IMR-90 (cell line): Measurements from ENCODE around the gene ZMIZ1. TPM values are rescaled to one million over a fixed set of nuclear protein-coding genes. Genes with fewer than 3 reads are reported as not detected.

Experiments
- ATAC-seq: fragments of 200-7000 bp; cut with Tn5 transposase; 2 replicates; pipeline ENCODE4 v1.9.1; 2020; ENCODE audit warnings: low read depth, mild to moderate bottlenecking, moderate library complexity
- BruUV-seq: library from RNA; stranded (reverse); fragments of 400-500 nt; replicated peaks from 2 replicates; lab custom pipeline; 2021; lab: Mats Ljungman, UMichigan
- CTCF ChIA-PET: fragments of 300-600 bp; formaldehyde crosslinking; extraction: SDS; loops from one replicate; lab custom pipeline; 2021; ENCODE audit warnings: antibody characterized with exemption; lab: Yijun Ruan, JAX
- POLR2A ChIA-PET: fragments of 300-600 bp; sonication (Branson Sonifier 250); formaldehyde crosslinking; loops from one replicate; lab custom pipeline; 2022; ENCODE audit warnings: antibody characterized with exemption; ENCODE audit not compliant: unreplicated experiment; lab: Charles Lee
- DNase-seq: peaks from one replicate; pipeline ENCODE4 v3.0.0; 2013
- H2AFZ ChIP-seq: replicated peaks from 2 replicates; pipeline ENCODE3; 2013; ENCODE audit warnings: low read length, mild to moderate bottlenecking; ENCODE audit not compliant: poor library complexity
- H2AK5ac ChIP-seq: 2 replicates; pipeline ENCODE4 v1.6.1; 2013; ENCODE audit warnings: low read depth, low read length, inconsistent platforms
- H2AK9ac ChIP-seq: replicated peaks from 2 replicates; pipeline ENCODE3; 2013; ENCODE audit warnings: mild to moderate bottlenecking, low read depth, low read length, moderate library complexity; ENCODE audit not compliant: poor library complexity
- H2BK120ac ChIP-seq: 2 replicates; pipeline ENCODE4 v1.6.1; 2013; ENCODE audit warnings: low read depth, low read length, inconsistent platforms
- H2BK15ac ChIP-seq: 3 replicates; pipeline ENCODE4 v1.6.1; 2013; ENCODE audit warnings: low read depth, low read length, inconsistent platforms
- H2BK20ac ChIP-seq: 2 replicates; pipeline ENCODE4 v1.6.1; 2013; ENCODE audit warnings: low read depth, mild to moderate bottlenecking, inconsistent platforms, low read length, moderate library complexity
- H2BK5ac ChIP-seq: 2 replicates; pipeline ENCODE4 v1.6.1; 2013; ENCODE audit warnings: mild to moderate bottlenecking, low read depth, low read length, inconsistent platforms; ENCODE audit not compliant: poor library complexity, severe bottlenecking
- H3K14ac ChIP-seq: replicated peaks from 2 replicates; pipeline ENCODE4 v1.6.1; 2013; ENCODE audit warnings: low read depth, low read length, inconsistent platforms
- H3K18ac ChIP-seq: 2 replicates; pipeline ENCODE4 v1.6.1; 2013; ENCODE audit warnings: low read depth, low read length, control low read depth
- H3K23ac ChIP-seq: 2 replicates; pipeline ENCODE4 v1.6.1; 2013; ENCODE audit warnings: low read depth, low read length, inconsistent platforms
- H3K27ac ChIP-seq: 2 replicates; pipeline ENCODE4 v1.5.1; 2013; ENCODE audit warnings: mild to moderate bottlenecking, control low read depth, low read length; ENCODE audit not compliant: insufficient read depth
- H3K27me3 ChIP-seq: 2 replicates; pipeline ENCODE4 v1.6.1; 2013; ENCODE audit warnings: low read length; ENCODE audit not compliant: control insufficient read depth, insufficient read depth
- H3K36me3 ChIP-seq: 2 replicates; pipeline ENCODE4 v1.6.1; 2013; ENCODE audit warnings: low read length, mixed read lengths; ENCODE audit not compliant: control insufficient read depth, insufficient read depth
- H3K4ac ChIP-seq: 2 replicates; pipeline ENCODE4 v1.6.1; 2013; ENCODE audit warnings: low read depth, low read length, inconsistent platforms
- H3K4me1 ChIP-seq: 2 replicates; pipeline ENCODE4 v1.6.1; 2013; ENCODE audit warnings: low read length, mixed read lengths; ENCODE audit not compliant: control insufficient read depth, insufficient read depth
- H3K4me2 ChIP-seq: 2 replicates; pipeline ENCODE4 v1.6.1; 2013; ENCODE audit warnings: low read depth, mild to moderate bottlenecking, control low read depth, low read length, moderate library complexity
- H3K4me3 ChIP-seq: 2 replicates; pipeline ENCODE4 v1.5.1; 2013; ENCODE audit warnings: low read depth, mild to moderate bottlenecking, control low read depth, low read length, moderate library complexity; ENCODE audit not compliant: insufficient read depth
- H3K56ac ChIP-seq: 2 replicates; pipeline ENCODE4 v1.6.1; 2013; ENCODE audit warnings: low read length, inconsistent platforms; ENCODE audit not compliant: insufficient read depth; ENCODE audit errors: extremely low read depth
- H3K79me1 ChIP-seq, 2 experiments: 2 replicates each; pipeline ENCODE4 v1.6.1; 2013; ENCODE audit warnings: low read length in 2 of 2, inconsistent platforms in 1 of 2, low read depth in 1 of 2
- H3K9ac ChIP-seq: 2 replicates; pipeline ENCODE4 v1.6.1; 2013; ENCODE audit warnings: low read depth, low read length, control low read depth
- H3K9me1 ChIP-seq: 2 replicates; pipeline ENCODE4 v1.6.1; 2013; ENCODE audit warnings: low read length, inconsistent platforms; ENCODE audit not compliant: insufficient read depth
- H3K9me3 ChIP-seq: 2 replicates; pipeline ENCODE4 v1.6.1; 2013; ENCODE audit warnings: low read length; ENCODE audit not compliant: control insufficient read depth, insufficient read depth
- H4K20me1 ChIP-seq: 2 replicates; pipeline ENCODE4 v1.6.1; 2013; ENCODE audit warnings: low read length, inconsistent platforms; ENCODE audit not compliant: insufficient read depth
- H4K5ac ChIP-seq: 2 replicates; pipeline ENCODE4 v1.6.1; 2013; ENCODE audit warnings: mild to moderate bottlenecking, low read depth, low read length, control low read depth
- H4K8ac ChIP-seq, 2 experiments: 2 replicates each; pipeline ENCODE4 v1.6.1; 2013; ENCODE audit warnings: low read depth in 2 of 2, low read length in 2 of 2, control low read depth in 1 of 2, inconsistent platforms in 1 of 2
- H4K91ac ChIP-seq: 2 replicates; pipeline ENCODE4 v1.6.1; 2013; ENCODE audit warnings: low read depth, low read length, inconsistent platforms; ENCODE audit not compliant: insufficient read depth
- BHLHE40 ChIP-seq: fragments of 150-350 bp; IDR thresholded peaks from 2 replicates; pipeline ENCODE4 v1.6.1; 2016; ENCODE audit warnings: mild to moderate bottlenecking, low read depth, low read length
- FOS ChIP-seq: fragments of 150-350 bp; IDR thresholded peaks from 2 replicates; pipeline ENCODE4 v1.6.1; 2016; ENCODE audit warnings: low read depth, low read length
- RAD21 ChIP-seq: IDR thresholded peaks from 2 replicates; pipeline ENCODE4 v1.6.1; 2012; ENCODE audit warnings: low read length, improper control_type of control experiment
- WGBS, 2 experiments: methylation state at CpG; one replicate each; pipeline versions ENCODE4 v1.1.5 to v1.1.7; 2013; ENCODE audit warnings: missing lambda C conversion rate in 2 of 2; ENCODE audit not compliant: insufficient read length in 1 of 2; ENCODE audit errors: extremely low coverage in 2 of 2; 5-methylcytosine and 5-hydroxymethylcytosine counted together
- dilution Hi-C: fragments of 300-500 bp; cut with HindIII; formaldehyde crosslinking; loops from one replicate; pipeline ENCODE4 v1.14.3; 2018; ENCODE audit warnings: low sequenced_read_pairs; ENCODE audit not compliant: unreplicated experiment
- in situ Hi-C: fragments of 300-500 bp; cut with MboI; formaldehyde crosslinking; loops from 3 replicates; pipeline ENCODE4 v1.14.3; 2019; ENCODE audit warnings: low sequenced_read_pairs, inconsistent platforms, mixed read lengths
- intact Hi-C: fragments of 100-400 bp; cut with micrococcal nuclease; formaldehyde crosslinking; loops from 2 replicates; pipeline ENCODE4 v1.10.0; 2022
- polyA plus RNA-seq, 3 experiments: library from polyadenylated mRNA; depleted of rRNA; stranded (reverse); fragments of >200 nt; gene quantifications; 2 replicates each; pipeline ENCODE4 v1.2.3, GENCODE V29; 2012; ENCODE audit warnings: low replicate concordance in 1 of 3
- total RNA-seq: library from RNA; depleted of rRNA; stranded (reverse); fragments of >200 nt; gene quantifications from 2 replicates; pipeline ENCODE4 v1.2.3, GENCODE V29; 2012

Gene ZMIZ1
- total and polyA plus RNA-seq, 2 of the 4 experiments (the other 2 are of a cell fraction), result 6.6 to 48.7 TPM

GRCh38 chr10:79103585-79103984 is 34.8 kb downstream of the ZMIZ1 start:
- Histone ChIP-seq H3K14ac (peak overlapping the region; percentile 22; the same call in 1 of the 2 replicates), H4K20me1 (peaks cover 100% of the 10 kb centered on the region), H4K91ac (no peak overlapping the region), H2BK5ac (no peak overlapping the region), H3K4me3 (no peak overlapping the region), H3K27ac (no peak overlapping the region), H2BK15ac (0 out of 3 replicates have a peak overlapping the region, but pooled peaks have one; percentile 16), H4K5ac (no peak overlapping the region), H2AFZ (no peak overlapping the region), H2AK9ac (peak overlapping the region; percentile 20), H4K8ac (no peak overlapping the region), H3K79me1 (peaks cover 3 to 99% of the 10 kb centered on the region in 2 experiments; a peak in 3 of 4 replicates), H3K18ac (no peak overlapping the region), H3K4me2 (no peak overlapping the region), H2AK5ac (peak overlapping the region; percentile 36; the same call in 1 of the 2 replicates), H3K9me3 (no peaks in the 10 kb centered on the region), H3K36me3 (peaks cover 3% of the 10 kb centered on the region), H2BK120ac (no peak overlapping the region), H3K56ac (no peak overlapping the region), H3K27me3 (no peaks in the 10 kb centered on the region), H3K4me1 (peaks cover 65% of the 10 kb centered on the region), H3K9ac (no peak overlapping the region), H2BK20ac (no peak overlapping the region), H3K23ac (peak overlapping the region; percentile 31; the same call in 1 of the 2 replicates), H3K9me1 (peaks cover 79% of the 10 kb centered on the region), H3K4ac (peak overlapping the region; percentile 17; the same call in 1 of the 2 replicates)
- no peak for DNase-seq
- no peak for TF ChIP-seq FOS
- TF ChIP-seq RAD21, result no peak
- no peak for TF ChIP-seq BHLHE40
- intact Hi-C loops, result no loop called here
- POLR2A ChIA-PET, result no interaction called here
- CTCF ChIA-PET, result no interaction called here
- dilution Hi-C loops, result no loop called here
- no TSS peak for BruUV-seq
- in situ Hi-C loops, result no loop called here
- WGBS, 2 experiments, result no CpG with 5 or more reads among the region's 8 CpGs
- ATAC-seq, result no peak
